IPS DF 6.9 (cell line): ENCODE results near the gene MYO16.
"Not testable (repeated sequence)": the region's sequence is repeated elsewhere in the genome, so short reads cannot be mapped to it uniquely, and the experiment has no call there.

Source experiments
- DNase-seq: peaks from one replicate; pipeline ENCODE4 v3.0.0-alpha.2; 2013; ENCODE audit warnings: low read depth, low spot score
- H3K27ac ChIP-seq: one replicate; pipeline ENCODE4 v1.5.1; 2013; ENCODE audit warnings: low read length, control low read depth
- H3K27me3 ChIP-seq: 2 replicates; pipeline ENCODE4 v1.6.1; 2013; ENCODE audit warnings: mild to moderate bottlenecking, low read length; ENCODE audit not compliant: control insufficient read depth, insufficient read depth
- H3K36me3 ChIP-seq: 2 replicates; pipeline ENCODE4 v1.6.1; 2013; ENCODE audit warnings: low read length; ENCODE audit not compliant: control insufficient read depth, insufficient read depth
- H3K4me1 ChIP-seq: 2 replicates; pipeline ENCODE4 v1.6.1; 2013; ENCODE audit warnings: low read length; ENCODE audit not compliant: control insufficient read depth, insufficient read depth
- H3K4me3 ChIP-seq: 2 replicates; pipeline ENCODE4 v1.5.1; 2013; ENCODE audit warnings: mild to moderate bottlenecking, low read length
- H3K9me3 ChIP-seq: 2 replicates; pipeline ENCODE4 v1.6.1; 2013; ENCODE audit warnings: low read length, inconsistent platforms; ENCODE audit not compliant: control insufficient read depth, insufficient read depth
- whole genome bisulfite sequencing: extraction: QIAGEN DNeasy Blood & Tissue Kit; methylation state at CpG from one replicate; pipeline ENCODE4 v1.1.7; 2013; ENCODE audit warnings: mixed read lengths, missing lambda C conversion rate; ENCODE audit not compliant: insufficient read length, insufficient coverage; 5-methylcytosine and 5-hydroxymethylcytosine counted together

The MYO16 gene

GRCh38 chr13:108769213-108770070, 140.0 kb downstream of the MYO16 start:
- H3K9me3 ChIP-seq = no peaks in the 10 kb centered on the region
- H3K4me1 ChIP-seq = no peaks in the 10 kb centered on the region
- no peak overlapping the region for H3K4me3 ChIP-seq
- DNase-seq = no peak
- H3K27me3 ChIP-seq = no peaks in the 10 kb centered on the region
- whole genome bisulfite sequencing = 100% methylated on average over 2 of the region's 10 CpGs
- H3K36me3 ChIP-seq = no peaks in the 10 kb centered on the region
- no peak overlapping the region for H3K27ac ChIP-seq

- WGBS = no CpG with 5 or more reads among the region's 8 CpGs
- Histone ChIP-seq H3K9me3 (no peaks in the 10 kb centered on the region), H3K4me3 (no peak overlapping the region), H3K4me1 (peaks cover 1% of the 10 kb centered on the region; the same call in 1 of the 2 replicates), H3K36me3 (no peaks in the 10 kb centered on the region), H3K27ac (no peak overlapping the region), H3K27me3 (no peaks in the 10 kb centered on the region)
- DNase-seq = no peak
Observed at GRCh38 chr13:108775597-108775996, 146.2 kb downstream of the MYO16 start.

GRCh38 chr13:108776650-108777049, 147.2 kb downstream of the MYO16 start:
- Histone ChIP-seq H3K4me3 (no peak overlapping the region), H3K27me3 (no peaks in the 10 kb centered on the region), H3K27ac (no peak overlapping the region), H3K36me3 (no peaks in the 10 kb centered on the region), H3K9me3 (no peaks in the 10 kb centered on the region), H3K4me1 (peaks cover 1% of the 10 kb centered on the region; the same call in 1 of the 2 replicates)
- DNase-seq = no peak
- WGBS = no CpG with 5 or more reads among the region's 3 CpGs

GRCh38 chr13:108777421-108778420, 148.3 kb downstream of the MYO16 start:
- H3K9me3 ChIP-seq = no peaks in the 10 kb centered on the region
- no CpG with 5 or more reads among the region's 9 CpGs for WGBS
- DNase-seq = peak; percentile 41
- no peaks in the 10 kb centered on the region for H3K36me3 ChIP-seq
- H3K4me1 ChIP-seq = peaks cover 1% of the 10 kb centered on the region; the same call in 1 of the 2 replicates
- H3K27me3 ChIP-seq = no peaks in the 10 kb centered on the region
- no peak overlapping the region for H3K4me3 ChIP-seq
- H3K27ac ChIP-seq = no peak overlapping the region

GRCh38 chr13:108779308-108779707, 149.9 kb downstream of the MYO16 start:
- no CpG with 5 or more reads among the region's 2 CpGs for WGBS
- no peaks in the 10 kb centered on the region for H3K36me3 ChIP-seq

GRCh38 chr13:108780706-108781105, 151.3 kb downstream of the MYO16 start:
- Histone ChIP-seq H3K4me3 (no peak overlapping the region), H3K27me3 (no peaks in the 10 kb centered on the region), H3K9me3 (no peaks in the 10 kb centered on the region), H3K36me3 (no peaks in the 10 kb centered on the region), H3K27ac (no peak overlapping the region), H3K4me1 (peaks cover 1% of the 10 kb centered on the region; the same call in 1 of the 2 replicates)
- WGBS = no CpG with 5 or more reads among the region's 3 CpGs
- DNase-seq = no peak

More at GRCh38 chr13:108779308-108779707, 149.9 kb downstream of the MYO16 start:
- no peaks in the 10 kb centered on the region for H3K9me3 ChIP-seq
- no peak for DNase-seq
- no peak overlapping the region for H3K27ac ChIP-seq
- H3K4me3 ChIP-seq = no peak overlapping the region
- H3K4me1 ChIP-seq = peaks cover 1% of the 10 kb centered on the region; the same call in 1 of the 2 replicates
- no peaks in the 10 kb centered on the region for H3K27me3 ChIP-seq

- Histone ChIP-seq H3K27ac (no peak overlapping the region), H3K9me3 (no peaks in the 10 kb centered on the region), H3K36me3 (no peaks in the 10 kb centered on the region), H3K4me3 (no peak overlapping the region), H3K4me1 (peaks cover 1% of the 10 kb centered on the region; the same call in 1 of the 2 replicates), H3K27me3 (no peaks in the 10 kb centered on the region)
- no peak for DNase-seq
- WGBS = no CpG with 5 or more reads among the region's 4 CpGs
Observed at GRCh38 chr13:108781312-108781711, 151.9 kb downstream of the MYO16 start.

GRCh38 chr13:108782480-108782879, 153.1 kb downstream of the MYO16 start:
- WGBS = no CpG with 5 or more reads among the region's 2 CpGs
- not testable (repeated sequence) for DNase-seq, H3K9me3 ChIP-seq, H3K4me3 ChIP-seq, H3K36me3 ChIP-seq, H3K27me3 ChIP-seq, H3K4me1 ChIP-seq, H3K27ac ChIP-seq

GRCh38 chr13:108785844-108786243, 156.4 kb downstream of the MYO16 start:
- WGBS = no CpG with 5 or more reads among the region's 3 CpGs
- peaks cover 2% of the 10 kb centered on the region; the same call in 1 of the 2 replicates for H3K4me1 ChIP-seq
- no peak overlapping the region for H3K4me3 ChIP-seq
- H3K27me3 ChIP-seq = no peaks in the 10 kb centered on the region
- no peaks in the 10 kb centered on the region for H3K9me3 ChIP-seq
- no peak for DNase-seq
- H3K36me3 ChIP-seq = no peaks in the 10 kb centered on the region
- H3K27ac ChIP-seq = no peak overlapping the region
